Activated CD4-positive, alpha-beta T cell treated with anti-CD3 and anti-CD28 coated beads for 48 hours (primary cell): ENCODE measurements around the gene ANKRD34B.

Experiments used
- DNase-seq: peaks from one replicate; pipeline ENCODE4 v3.0.0-alpha.2; 2020

Gene ANKRD34B

DNA sequence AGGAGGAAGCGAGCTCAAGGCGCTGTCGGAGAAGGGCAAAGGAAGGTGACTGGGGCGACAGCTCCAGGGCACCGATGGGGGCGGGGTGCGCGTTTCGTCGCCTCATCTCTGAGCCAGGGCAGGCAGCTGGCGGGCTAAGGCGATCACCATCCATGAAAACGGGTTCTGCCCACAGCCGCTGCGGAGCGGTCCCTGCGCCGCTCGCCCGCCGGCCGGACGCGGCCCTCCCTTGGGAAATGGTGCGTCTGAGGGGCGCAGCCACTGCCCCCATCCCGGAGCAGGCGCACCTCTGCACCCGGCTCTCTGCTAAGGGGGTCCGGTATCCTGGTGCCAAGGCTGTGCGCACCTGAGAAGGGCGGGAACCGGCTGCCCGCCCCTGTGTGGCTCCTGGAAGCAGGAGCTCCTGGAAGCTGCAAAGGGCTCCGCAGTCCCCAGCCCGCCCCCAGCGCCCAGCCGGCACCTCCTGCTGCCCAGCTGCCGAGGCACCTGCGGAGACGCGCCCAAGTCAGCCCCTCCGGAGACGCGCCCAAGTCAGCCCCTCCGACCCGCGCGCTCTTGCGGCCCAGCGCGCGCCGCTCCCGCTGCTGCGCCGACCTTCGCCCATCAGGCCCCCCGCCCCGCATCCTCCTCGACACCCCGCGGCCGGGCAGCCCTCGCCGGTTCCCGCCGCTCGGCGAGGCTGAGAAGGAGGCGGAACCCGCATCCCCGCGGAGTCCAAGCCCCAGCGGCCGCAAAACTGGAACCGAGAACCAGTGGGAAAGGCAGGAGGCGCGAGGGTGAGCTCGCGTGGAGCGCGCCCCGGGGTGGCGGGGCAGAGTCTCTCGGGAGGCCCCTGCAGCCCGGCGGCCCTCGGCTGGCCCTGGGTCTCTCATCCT, 757 bp downstream of the ANKRD34B start:
- DNase-seq: peak; percentile 8

DNA sequence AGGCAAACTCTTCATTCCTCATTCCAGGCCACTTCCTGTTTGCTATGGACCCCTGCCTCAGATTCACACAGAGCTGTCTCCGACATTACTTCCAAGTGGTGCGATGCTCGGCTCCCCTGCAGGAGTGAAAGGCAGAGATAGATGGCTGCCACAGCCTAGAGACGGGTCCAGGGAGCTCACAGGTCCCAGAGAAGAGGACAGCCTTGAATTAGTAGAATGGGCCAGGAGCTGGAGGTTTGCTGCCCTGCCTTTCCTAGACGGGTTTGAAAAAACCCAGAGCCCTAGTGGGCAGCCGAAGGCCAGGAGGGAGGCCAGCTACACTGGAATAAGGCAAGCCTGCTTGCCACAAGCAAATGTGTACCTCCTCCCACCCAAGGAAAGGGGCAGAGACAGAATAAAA, 1.8 kb downstream of the ANKRD34B start:
- DNase-seq: no peak

DNA sequence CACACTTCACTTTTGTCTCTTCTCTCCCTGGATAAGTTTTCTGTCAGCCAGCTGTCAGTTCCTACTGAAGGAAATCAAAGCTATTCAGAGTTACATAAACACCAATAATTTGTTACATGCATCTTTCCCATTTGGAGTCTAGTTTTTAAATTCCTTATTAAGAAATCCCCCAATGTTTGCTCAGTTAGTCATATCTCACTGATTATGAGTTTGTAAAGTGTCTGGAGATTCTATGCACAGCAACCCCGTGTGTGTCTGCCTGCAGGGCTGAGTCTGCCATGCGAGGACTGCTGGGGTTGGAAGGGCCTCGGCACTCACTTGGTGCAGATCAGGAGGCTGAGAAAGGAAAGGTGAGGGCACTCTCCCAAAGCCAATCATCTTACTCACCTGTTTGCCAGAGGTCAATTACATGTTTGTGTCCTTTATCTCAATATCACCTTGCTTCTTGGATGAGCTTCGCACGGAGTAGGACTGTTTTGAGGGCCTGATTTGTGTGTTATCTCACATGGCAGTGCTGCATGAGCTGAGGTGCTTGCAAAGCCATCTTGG, 3.3 kb downstream of the ANKRD34B start:
- no peak for DNase-seq

DNA sequence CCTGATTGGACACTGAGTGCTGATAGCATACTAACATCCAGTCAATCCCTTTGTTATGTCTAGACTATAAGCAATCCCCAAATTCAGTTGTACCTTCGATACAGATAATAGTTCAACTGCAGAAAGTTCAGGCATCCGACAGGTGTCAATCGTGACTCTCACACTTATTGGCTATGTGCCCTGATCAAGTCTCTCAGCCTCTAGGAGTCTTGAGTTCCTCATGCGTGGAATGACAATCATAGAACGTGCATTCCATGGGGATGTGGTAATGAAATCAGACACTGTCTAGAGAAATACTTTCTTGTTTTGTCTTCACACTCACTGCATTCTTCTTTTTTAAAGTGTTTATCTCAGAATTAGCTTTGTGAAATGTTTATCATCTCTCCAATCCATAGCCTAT, 4.8 kb downstream of the ANKRD34B start:
- no peak for DNase-seq

DNA sequence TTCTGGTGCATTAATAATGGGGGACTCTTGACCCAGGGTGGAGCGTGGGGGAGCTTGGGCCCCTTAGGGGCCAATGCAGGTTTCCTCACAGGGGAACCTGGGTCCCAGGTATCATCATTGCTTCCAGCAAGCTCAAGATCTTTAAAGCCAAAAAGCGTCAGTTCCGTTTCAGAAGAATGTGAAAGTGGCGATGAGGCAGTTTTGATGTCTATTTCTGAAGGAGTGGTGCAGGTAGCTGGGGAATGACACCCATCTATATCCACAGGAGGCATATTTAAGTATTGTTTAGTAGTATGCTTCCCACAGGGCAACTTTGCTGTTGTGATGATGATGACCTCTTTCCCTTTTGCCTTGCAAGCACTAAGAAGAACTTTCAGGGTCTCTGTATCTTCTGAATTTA, 10.8 kb downstream of the ANKRD34B start:
- DNase-seq: no peak

DNA sequence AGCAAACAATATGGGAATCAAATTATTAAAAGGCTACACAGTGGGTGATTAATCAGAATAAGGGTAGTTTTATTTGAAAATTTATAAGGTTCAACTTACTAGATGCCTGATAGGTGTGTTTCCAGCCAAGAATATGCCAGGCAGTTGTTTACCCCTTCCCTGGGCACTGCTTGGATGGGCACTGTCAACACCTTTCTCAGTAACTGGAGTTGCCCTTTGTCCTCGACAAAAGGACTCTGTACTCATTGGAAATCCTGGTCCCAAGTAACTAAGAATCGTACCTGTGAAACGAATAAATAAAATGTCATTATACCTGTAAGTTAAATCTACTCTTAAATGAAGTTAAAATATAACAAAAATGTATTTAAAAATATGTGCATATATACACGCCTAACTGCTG, 15.0 kb downstream of the ANKRD34B start:
- no peak for DNase-seq

DNA sequence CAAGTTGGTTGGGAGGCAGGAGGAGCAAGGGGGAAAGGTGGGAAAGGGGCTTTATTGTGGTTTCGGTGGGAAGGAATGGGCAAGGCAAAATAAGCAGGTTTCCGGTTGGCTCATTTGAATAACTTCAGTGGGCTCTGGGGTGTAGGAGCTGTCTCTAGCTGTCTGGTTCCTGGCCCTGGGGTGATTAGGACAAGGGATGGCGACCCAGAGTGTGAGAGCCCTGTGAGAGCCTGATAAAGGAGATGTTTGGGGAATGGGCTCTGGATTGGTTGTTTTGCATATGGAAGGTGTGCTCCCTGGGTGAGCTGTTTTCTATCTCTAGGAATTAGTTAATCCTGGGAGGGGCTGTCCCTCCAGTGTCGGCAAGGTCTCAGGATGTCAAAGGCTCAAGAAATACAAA, 15.4 kb downstream of the ANKRD34B start:
- no peak for DNase-seq

DNA sequence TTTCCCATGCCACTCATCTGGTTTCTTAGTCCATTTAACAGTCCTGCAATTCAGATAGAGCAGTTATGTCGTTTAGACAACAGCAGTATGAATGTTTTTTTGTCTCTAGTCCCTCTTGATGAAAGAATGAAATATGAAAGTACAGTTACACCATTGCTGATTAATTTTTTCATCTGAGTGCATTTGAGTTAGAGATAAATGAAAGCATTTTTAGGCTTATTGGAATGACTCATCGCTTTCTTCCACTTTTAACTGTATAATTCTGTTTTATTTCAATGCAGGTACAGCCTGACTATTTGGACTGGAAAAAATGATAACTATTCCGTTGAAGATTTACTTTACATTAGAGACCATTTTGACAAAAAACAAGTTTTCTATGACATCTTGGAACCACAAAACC, 28.7 kb downstream of the ANKRD34B start:
- DNase-seq: no peak

DNA sequence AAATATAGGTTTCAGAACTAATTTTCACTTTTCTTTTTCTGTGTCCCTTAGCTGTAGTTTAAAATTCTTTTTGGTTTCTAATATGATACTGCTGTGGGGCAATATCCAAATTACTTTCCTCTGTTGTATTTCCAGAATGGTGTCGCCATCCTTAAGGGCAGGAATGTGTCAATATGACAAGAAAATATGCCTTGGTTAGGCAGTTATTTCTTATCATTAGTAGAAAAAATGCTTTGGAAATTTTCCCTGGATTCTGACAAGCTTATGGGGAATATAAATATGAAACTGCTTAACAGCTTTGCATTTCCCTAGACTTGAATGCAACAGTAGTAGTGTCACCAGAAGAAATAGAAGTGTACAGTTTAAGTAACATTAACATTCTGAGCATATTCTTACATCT, 29.4 kb downstream of the ANKRD34B start:
- DNase-seq: no peak

DNA sequence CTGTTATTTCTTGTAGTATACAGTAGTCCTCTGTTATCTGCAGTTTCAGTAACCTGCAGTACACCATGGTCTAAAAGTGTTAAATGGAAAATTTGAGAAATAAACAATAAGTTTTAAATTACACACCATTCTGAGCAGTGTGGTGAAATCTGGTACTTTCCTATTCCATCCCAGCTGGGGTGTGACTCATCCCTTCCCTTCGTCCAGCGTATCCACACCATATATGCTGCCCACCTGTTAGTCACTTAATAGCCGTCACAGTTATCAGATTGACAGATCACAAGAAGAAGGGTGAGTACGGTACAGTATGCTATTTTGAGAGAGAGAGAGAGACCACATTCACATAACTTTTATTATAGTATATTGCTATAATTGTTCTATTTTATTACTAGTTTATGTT, 53.3 kb downstream of the ANKRD34B start:
- DNase-seq: peak; percentile 46

DNA sequence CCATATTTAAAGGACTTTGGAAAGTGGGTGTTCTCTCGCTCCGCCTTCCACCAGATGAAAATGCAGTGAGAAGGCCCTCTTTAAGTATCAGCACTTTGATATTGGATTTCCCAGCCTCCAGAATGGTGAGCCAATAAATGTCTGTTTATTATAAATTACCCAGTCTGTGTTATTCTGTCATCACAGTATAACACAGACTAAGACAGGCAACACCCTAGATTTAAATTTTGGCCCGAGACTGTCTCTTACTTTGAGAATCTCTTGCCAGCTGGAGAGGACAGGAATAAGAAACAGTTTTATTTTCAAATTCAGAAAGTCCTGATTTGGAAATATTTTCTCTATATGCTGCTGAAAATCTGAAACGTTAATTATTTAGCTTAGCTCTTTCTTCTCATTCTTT, 60.7 kb downstream of the ANKRD34B start:
- DNase-seq: no peak

DNA sequence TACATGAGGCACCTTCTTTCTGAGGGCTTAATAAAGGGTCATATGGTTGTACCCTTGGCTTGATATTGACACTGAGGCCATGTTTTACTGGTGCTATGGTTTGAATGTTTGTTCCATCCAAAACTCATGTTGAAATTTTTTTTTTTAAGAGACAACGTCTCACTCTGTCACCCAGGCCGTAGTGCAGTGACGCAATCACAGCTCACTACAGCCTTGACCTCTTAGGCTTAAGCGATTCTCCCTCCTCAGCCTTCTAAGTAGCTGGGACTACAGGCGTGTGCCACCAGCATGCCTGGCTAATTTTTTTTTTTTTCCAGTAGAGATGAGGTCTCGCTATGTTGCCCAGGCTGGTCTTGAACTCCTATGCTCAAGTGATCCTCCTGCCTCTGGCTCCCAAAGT, 61.2 kb downstream of the ANKRD34B start:
- no peak for DNase-seq

DNA sequence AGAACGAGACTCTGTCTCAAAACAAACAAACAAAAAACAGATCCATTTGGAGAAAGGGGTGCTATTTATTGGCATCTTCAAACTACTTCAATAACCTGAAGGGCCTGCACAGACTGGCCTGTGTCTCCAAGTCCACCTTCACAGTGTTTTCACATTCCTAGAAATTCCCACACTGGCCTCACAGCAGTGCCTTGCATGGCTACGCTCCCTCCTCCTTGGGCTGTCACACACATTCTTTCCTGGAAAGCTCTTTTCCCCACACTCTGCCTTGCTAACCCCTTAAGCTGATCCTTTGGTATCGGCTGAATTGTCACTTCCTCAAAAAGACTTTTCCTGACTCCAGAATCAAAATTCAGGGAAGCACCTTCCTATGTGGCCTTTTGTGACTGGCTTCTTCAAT, 62.4 kb downstream of the ANKRD34B start:
- no peak for DNase-seq
